Measurements from ENCODE around the gene PLAGL1. TPM values are rescaled to one million over a fixed set of nuclear protein-coding genes. Genes with fewer than 3 reads are reported as not detected.

Gene PLAGL1
- total RNA-seq, 6 experiments from 2014 or later, result 0.74 to 3.2 (median 1.6) TPM

- TF ChIP-seq CTCF (IDR thresholded peaks at IDR 0.05) (no peak), POLR2A (IDR thresholded peaks at IDR 0.05) (no peak)
- Histone ChIP-seq H3K9me3 (no peaks in the 10 kb centered on the region), H3K4me3 (no peak overlapping the region), H3K4me1 (no peaks in the 10 kb centered on the region), H3K27me3 (no peaks in the 10 kb centered on the region), H3K27ac (no peak overlapping the region), H3K36me3 (no peaks in the 10 kb centered on the region)
- intact Hi-C loops (cut with DNase I), result no loop called here
- ATAC-seq (no peak), DNase-seq (no peak)
- WGBS (ENCODE audit: insufficient coverage, low coverage, low lambda C conversion rate, missing lambda C conversion rate), result 79% methylated on average over 9 of the region's 9 CpGs
Measured at GRCh38 chr6:143952060-143952778, 55.8 kb downstream of the PLAGL1 start.

DNA sequence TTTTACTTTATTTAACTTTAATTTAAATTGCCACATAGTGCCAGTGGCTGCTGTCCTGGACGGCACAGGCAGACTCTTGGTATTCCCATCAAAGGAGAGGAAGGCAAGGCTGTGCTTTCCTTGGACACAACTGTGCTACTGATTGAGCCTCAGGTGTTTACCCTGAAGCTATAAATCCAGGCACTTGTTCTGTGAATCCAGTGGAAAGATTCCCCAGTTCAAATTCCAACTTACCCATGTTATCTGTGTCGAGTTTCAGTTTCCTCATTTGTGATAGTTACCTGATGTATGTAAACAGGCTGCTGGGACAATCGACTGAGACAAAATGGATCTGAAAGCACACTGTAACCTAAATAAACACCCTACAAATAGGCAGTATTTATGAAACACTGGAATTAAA, 57.2 kb downstream of the PLAGL1 start:
- WGBS (ENCODE audit: insufficient coverage, low coverage, low lambda C conversion rate, missing lambda C conversion rate), result 35% methylated on average over 2 of the region's 3 CpGs
- H3K4me3 ChIP-seq, result no peak overlapping the region
- intact Hi-C loops (cut with DNase I), result no loop called here
- ATAC-seq (peak in 1 of 4 donors; percentile 93), DNase-seq (no peak)
- no peaks in the 10 kb centered on the region for H3K36me3 ChIP-seq
- TF ChIP-seq POLR2A (IDR thresholded peaks at IDR 0.05) (no peak), CTCF (IDR thresholded peaks at IDR 0.05) (no peak)
- no peaks in the 10 kb centered on the region for H3K9me3 ChIP-seq
- no peaks in the 10 kb centered on the region for H3K4me1 ChIP-seq
- no peak overlapping the region for H3K27ac ChIP-seq
- H3K27me3 ChIP-seq, result no peaks in the 10 kb centered on the region

- no peak overlapping the region for H3K27ac ChIP-seq
- TF ChIP-seq CTCF (IDR thresholded peaks at IDR 0.05) (no peak), POLR2A (IDR thresholded peaks at IDR 0.05) (no peak)
- H3K4me3 ChIP-seq, result no peak overlapping the region
- no peaks in the 10 kb centered on the region for H3K9me3 ChIP-seq
- H3K36me3 ChIP-seq, result no peaks in the 10 kb centered on the region
- intact Hi-C loops (cut with DNase I), result no loop called here
- ATAC-seq (no peak), DNase-seq (no peak)
- 79% methylated on average over 9 of the region's 9 CpGs for WGBS (ENCODE audit: insufficient coverage, low coverage, low lambda C conversion rate, missing lambda C conversion rate)
- no peaks in the 10 kb centered on the region for H3K27me3 ChIP-seq
- no peaks in the 10 kb centered on the region for H3K4me1 ChIP-seq
Measured at GRCh38 chr6:143949962-143950361, 58.1 kb downstream of the PLAGL1 start.

DNA sequence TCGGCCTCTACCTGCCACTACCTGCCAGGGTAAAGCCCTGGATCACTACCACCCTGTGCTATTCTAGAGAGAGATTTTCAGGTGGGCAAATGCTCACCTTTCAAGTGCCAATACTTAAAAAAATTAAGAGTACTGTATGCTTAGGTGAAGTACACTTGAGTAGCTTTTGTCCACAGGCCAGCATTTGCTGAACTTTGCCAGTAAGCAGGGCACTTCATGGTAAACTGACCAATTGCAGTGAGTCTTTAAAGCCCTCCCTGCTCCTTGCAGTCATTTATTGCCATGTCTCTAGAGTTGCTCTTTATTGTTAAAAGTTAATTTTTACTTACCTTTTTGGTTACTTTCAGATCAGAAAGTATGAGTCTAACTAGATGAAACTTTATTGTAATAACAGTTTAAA, 58.5 kb downstream of the PLAGL1 start:
- no peaks in the 10 kb centered on the region for H3K4me1 ChIP-seq
- no peak for TF ChIP-seq POLR2A (IDR thresholded peaks at IDR 0.05)
- TF ChIP-seq CTCF (IDR thresholded peaks at IDR 0.05), result no peak
- H3K27me3 ChIP-seq, result no peaks in the 10 kb centered on the region
- intact Hi-C loops (cut with DNase I), result no loop called here
- 78% methylated on average over 1 of the region's 1 CpG for WGBS (ENCODE audit: insufficient coverage, low coverage, low lambda C conversion rate, missing lambda C conversion rate)
- no peak for ATAC-seq
- no peak overlapping the region for H3K27ac ChIP-seq
- H3K9me3 ChIP-seq, result no peaks in the 10 kb centered on the region
- DNase-seq, result no peak
- H3K36me3 ChIP-seq, result no peaks in the 10 kb centered on the region
- H3K4me3 ChIP-seq, result no peak overlapping the region
